H9 (cell line): ENCODE results near the gene GSTO1. TPM values are rescaled to one million over a fixed set of nuclear protein-coding genes. Genes with fewer than 3 reads are reported as not detected.

Source experiments
- DNase-seq: peaks from one replicate; pipeline ENCODE4 v3.0.0-alpha.2; 2017
- H2AFZ ChIP-seq: one replicate; pipeline ENCODE4 v1.6.1; 2013; ENCODE audit warnings: mild to moderate bottlenecking, low read length, control low read depth, moderate library complexity
- H2AK5ac ChIP-seq: 2 replicates; pipeline ENCODE4 v1.6.1; 2013; ENCODE audit warnings: low read length, control low read depth, mixed read lengths; ENCODE audit not compliant: insufficient read length
- H2BK120ac ChIP-seq: one replicate; pipeline ENCODE4 v1.6.1; 2013; ENCODE audit warnings: low read depth, mild to moderate bottlenecking, low read length, control low read depth, inconsistent platforms; ENCODE audit not compliant: poor library complexity, severe bottlenecking
- H2BK12ac ChIP-seq: 2 replicates; pipeline ENCODE4 v1.6.1; 2013; ENCODE audit warnings: low read length, control low read depth, mixed read lengths, low read depth; ENCODE audit not compliant: insufficient read length
- H2BK15ac ChIP-seq: 2 replicates; pipeline ENCODE4 v1.6.1; 2013; ENCODE audit warnings: low read depth, low read length, control low read depth
- H2BK20ac ChIP-seq: one replicate; pipeline ENCODE4 v1.6.1; 2013; ENCODE audit warnings: low read depth, mild to moderate bottlenecking, low read length, control low read depth, inconsistent platforms; ENCODE audit not compliant: poor library complexity, severe bottlenecking
- H2BK5ac ChIP-seq: 2 replicates; pipeline ENCODE4 v1.6.1; 2013; ENCODE audit warnings: low read length, control low read depth, mixed read lengths; ENCODE audit not compliant: insufficient read length
- H3K14ac ChIP-seq: 2 replicates; pipeline ENCODE4 v1.6.1; 2013; ENCODE audit warnings: low read length, control low read depth; ENCODE audit not compliant: insufficient read depth
- H3K18ac ChIP-seq: 2 replicates; pipeline ENCODE4 v1.6.1; 2013; ENCODE audit warnings: low read depth, mild to moderate bottlenecking, mixed read lengths, low read length, control low read depth; ENCODE audit not compliant: insufficient read length
- H3K23ac ChIP-seq: 2 replicates; pipeline ENCODE4 v1.6.1; 2013; ENCODE audit warnings: low read length, control low read depth, mixed read lengths, low read depth; ENCODE audit not compliant: insufficient read length
- H3K23me2 ChIP-seq: 2 replicates; pipeline ENCODE4 v1.6.1; 2013; ENCODE audit warnings: low read depth, mild to moderate bottlenecking, mixed read lengths, low read length, control low read depth; ENCODE audit not compliant: insufficient read length, poor library complexity, severe bottlenecking
- H3K27ac ChIP-seq: 2 replicates; pipeline ENCODE4 v1.5.1; 2013; ENCODE audit warnings: low read length, control low read depth, mixed read lengths, low read depth; ENCODE audit not compliant: insufficient read length
- H3K27me3 ChIP-seq: 2 replicates; pipeline ENCODE4 v1.6.1; 2013; ENCODE audit warnings: low read length, control low read depth, inconsistent platforms; ENCODE audit not compliant: insufficient read depth
- H3K4ac ChIP-seq: 2 replicates; pipeline ENCODE4 v1.6.1; 2013; ENCODE audit warnings: low read depth, mild to moderate bottlenecking, control low read depth, inconsistent platforms, low read length, moderate library complexity
- H3K4me1 ChIP-seq: 2 replicates; pipeline ENCODE4 v1.6.1; 2013; ENCODE audit warnings: low read length, control low read depth, inconsistent platforms; ENCODE audit not compliant: insufficient read depth
- H3K4me2 ChIP-seq: 2 replicates; pipeline ENCODE4 v1.6.1; 2013; ENCODE audit warnings: low read length, control low read depth, mixed read lengths; ENCODE audit not compliant: insufficient read length, insufficient read depth
- H3K56ac ChIP-seq: 2 replicates; pipeline ENCODE4 v1.6.1; 2013; ENCODE audit warnings: low read depth, mild to moderate bottlenecking, mixed read lengths, low read length, control low read depth; ENCODE audit not compliant: insufficient read length
- H3K79me1 ChIP-seq: 2 replicates; pipeline ENCODE4 v1.6.1; 2013; ENCODE audit warnings: low read depth, mild to moderate bottlenecking, moderate library complexity, low read length, control low read depth, inconsistent platforms; ENCODE audit not compliant: insufficient read depth, poor library complexity, severe bottlenecking
- H3K79me2 ChIP-seq: 2 replicates; pipeline ENCODE4 v1.6.1; 2013; ENCODE audit warnings: low read length, control low read depth, inconsistent platforms; ENCODE audit not compliant: insufficient read depth
- H3K9ac ChIP-seq: 2 replicates; pipeline ENCODE4 v1.6.1; 2013; ENCODE audit warnings: low read length, control low read depth, mixed read lengths; ENCODE audit not compliant: insufficient read length; ENCODE audit errors: extremely low read depth
- H3K9me3 ChIP-seq: one replicate; pipeline ENCODE4 v1.6.1; 2013; ENCODE audit warnings: low read depth, low read length, inconsistent platforms; ENCODE audit not compliant: control insufficient read depth
- H3T11ph ChIP-seq: one replicate; pipeline ENCODE4 v1.6.1; 2013; ENCODE audit warnings: mild to moderate bottlenecking, low read length, control low read depth, inconsistent platforms
- H4K20me1 ChIP-seq: one replicate; pipeline ENCODE4 v1.6.1; 2013; ENCODE audit not compliant: control insufficient read depth, insufficient read length, insufficient read depth
- H4K5ac ChIP-seq: 2 replicates; pipeline ENCODE4 v1.6.1; 2013; ENCODE audit warnings: low read depth, mild to moderate bottlenecking, mixed read lengths, low read length, control low read depth; ENCODE audit not compliant: insufficient read length
- H4K8ac ChIP-seq: replicated peaks from 2 replicates; pipeline ENCODE4 v1.6.1; 2013; ENCODE audit warnings: low read length, control low read depth, mixed read lengths, low read depth; ENCODE audit not compliant: insufficient read length
- H4K91ac ChIP-seq: 2 replicates; pipeline ENCODE4 v1.6.1; 2013; ENCODE audit warnings: low read depth, mild to moderate bottlenecking, moderate library complexity, mixed read lengths, low read length, control low read depth; ENCODE audit not compliant: insufficient read length
- H3K27ac Mint-ChIP-seq, 3 experiments: 2 replicates in 2 of 3; 3 replicates in 1 of 3; pipeline ENCODE4 v1.8.0; 2020 to 2021; ENCODE audit warnings: mixed read lengths in 3 of 3, mild to moderate bottlenecking in 1 of 3, moderate library complexity in 1 of 3
- H3K27me3 Mint-ChIP-seq: 2 replicates; pipeline ENCODE4 v1.8.0; 2021; ENCODE audit warnings: low read depth, mild to moderate bottlenecking, moderate library complexity, mixed read lengths
- H3K36me3 Mint-ChIP-seq, 3 experiments: 2 replicates in 2 of 3; 3 replicates in 1 of 3; pipeline ENCODE4 v1.8.0; 2020 to 2021; ENCODE audit warnings: low read depth in 3 of 3, mixed read lengths in 3 of 3; ENCODE audit not compliant: insufficient read depth in 1 of 3
- H3K4me1 Mint-ChIP-seq, 2 experiments: 2 replicates each; pipeline ENCODE4 v1.8.0; 2020; ENCODE audit warnings: mixed read lengths in 2 of 2
- H3K4me3 Mint-ChIP-seq, 2 experiments: 2 replicates in 1 of 2; 3 replicates in 1 of 2; pipeline ENCODE4 v1.8.0; 2020 to 2021; ENCODE audit warnings: mild to moderate bottlenecking in 2 of 2, mixed read lengths in 2 of 2, moderate library complexity in 1 of 2
- H3K9me3 Mint-ChIP-seq, 2 experiments: 2 replicates in 1 of 2; 3 replicates in 1 of 2; pipeline ENCODE4 v1.8.0; 2020; ENCODE audit warnings: mild to moderate bottlenecking in 2 of 2, mixed read lengths in 2 of 2, moderate library complexity in 1 of 2
- CTCF ChIP-seq: fragments of 200-600 bp; sonication (generic); conservative IDR thresholded peaks from 3 replicates; pipeline ENCODE4 v1.8.0; 2021; ENCODE audit warnings: antibody characterized with exemption, mild to moderate bottlenecking
- WGBS: extraction: QIAGEN DNeasy Blood & Tissue Kit; methylation state at CpG from one replicate; pipeline ENCODE4 v1.1.7; 2013; ENCODE audit warnings: missing lambda C conversion rate, low lambda C conversion rate, mixed read lengths; ENCODE audit not compliant: insufficient read length; ENCODE audit errors: extremely low coverage; 5-methylcytosine and 5-hydroxymethylcytosine counted together
- total RNA-seq: library from RNA; stranded (reverse); gene quantifications from 2 replicates; pipeline ENCODE4 v1.2.1, GENCODE V29; 2021

GSTO1 gene
- total RNA-seq, 1 experiment from 2014 or later, result 114 TPM

- Mint-ChIP-seq H3K27ac (no peak overlapping the region), H3K36me3 (peaks cover 1 to 67% (median 11%) of the 10 kb centered on the region in 3 experiments; a peak in 5 of 7 replicates), H3K9me3 (no peaks in the 10 kb centered on the region), H3K27me3 (no peaks in the 10 kb centered on the region), H3K4me1 (peaks cover 7 to 27% of the 10 kb centered on the region in 2 experiments), H3K4me3 (no peak overlapping the region)
- Histone ChIP-seq H2BK120ac (no peak overlapping the region), H3T11ph (no peak overlapping the region), H2BK5ac (no peak overlapping the region), H3K9me3 (no peaks in the 10 kb centered on the region), H4K20me1 (no peaks in the 10 kb centered on the region), H2BK12ac (no peak overlapping the region), H3K4me1 (0 out of 2 replicates have a peak, but pooled peaks cover under 1% of the 10 kb centered on the region), H4K8ac (no peak overlapping the region), H2AFZ (no peak overlapping the region), H4K5ac (no peak overlapping the region), H2AK5ac (no peak overlapping the region), H3K14ac (no peak overlapping the region), H3K23me2 (no peaks in the 10 kb centered on the region), H3K23ac (no peak overlapping the region), H3K27ac (no peak overlapping the region), H3K18ac (no peak overlapping the region), H3K4me2 (no peak overlapping the region), H3K56ac (no peak overlapping the region), H3K4ac (no peak overlapping the region), H2BK15ac (no peak overlapping the region), H3K79me1 (no peaks in the 10 kb centered on the region), H3K9ac (no peak overlapping the region), H3K27me3 (no peaks in the 10 kb centered on the region), H2BK20ac (no peak overlapping the region), H4K91ac (no peak overlapping the region), H3K79me2 (no peaks in the 10 kb centered on the region; the same call in 1 of the 2 replicates)
- WGBS, result no CpG with 5 or more reads among the region's 3 CpGs
- DNase-seq, result no peak
- no peak for TF ChIP-seq CTCF
Observed at GRCh38 chr10:104260775-104261115, 6.1 kb downstream of the GSTO1 start.
